ENCODE data around the gene ETS1. TPM values are rescaled to one million over a fixed set of nuclear protein-coding genes. Genes with fewer than 3 reads are reported as not detected.

Gene ETS1
- total RNA-seq, 1 donor = 35.5 TPM

DNA sequence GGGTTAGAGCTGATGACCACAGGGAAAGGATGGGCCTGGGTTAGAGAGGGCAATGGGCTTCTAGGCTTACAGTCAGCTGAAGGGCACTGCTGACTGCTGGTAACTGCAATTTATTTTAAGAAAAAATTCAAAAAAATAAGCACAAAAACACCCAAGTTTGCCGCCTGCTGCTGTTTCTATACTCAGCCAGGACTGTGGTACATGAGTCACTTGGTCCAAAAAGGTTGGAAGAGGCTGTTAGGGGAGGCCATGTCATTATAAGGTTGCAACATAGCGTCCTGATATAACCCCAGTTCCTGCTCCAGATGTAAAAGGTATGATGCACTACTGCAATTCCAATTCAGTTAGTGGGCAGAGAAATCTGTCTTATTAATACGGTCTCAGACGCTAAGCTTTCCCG is 98.9 kb downstream of the ETS1 start:
- DNase-seq (ENCODE audit: low read depth) = peak; percentile 95
- TF ChIP-seq, protein P1, sequence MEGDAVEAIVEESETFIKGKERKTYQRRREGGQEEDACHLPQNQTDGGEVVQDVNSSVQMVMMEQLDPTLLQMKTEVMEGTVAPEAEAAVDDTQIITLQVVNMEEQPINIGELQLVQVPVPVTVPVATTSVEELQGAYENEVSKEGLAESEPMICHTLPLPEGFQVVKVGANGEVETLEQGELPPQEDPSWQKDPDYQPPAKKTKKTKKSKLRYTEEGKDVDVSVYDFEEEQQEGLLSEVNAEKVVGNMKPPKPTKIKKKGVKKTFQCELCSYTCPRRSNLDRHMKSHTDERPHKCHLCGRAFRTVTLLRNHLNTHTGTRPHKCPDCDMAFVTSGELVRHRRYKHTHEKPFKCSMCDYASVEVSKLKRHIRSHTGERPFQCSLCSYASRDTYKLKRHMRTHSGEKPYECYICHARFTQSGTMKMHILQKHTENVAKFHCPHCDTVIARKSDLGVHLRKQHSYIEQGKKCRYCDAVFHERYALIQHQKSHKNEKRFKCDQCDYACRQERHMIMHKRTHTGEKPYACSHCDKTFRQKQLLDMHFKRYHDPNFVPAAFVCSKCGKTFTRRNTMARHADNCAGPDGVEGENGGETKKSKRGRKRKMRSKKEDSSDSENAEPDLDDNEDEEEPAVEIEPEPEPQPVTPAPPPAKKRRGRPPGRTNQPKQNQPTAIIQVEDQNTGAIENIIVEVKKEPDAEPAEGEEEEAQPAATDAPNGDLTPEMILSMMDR (IDR thresholded peaks at IDR 0.05; ENCODE audit: insufficient read depth, low read length) = no peak
- H3K4me3 ChIP-seq (ENCODE audit: low read depth, low read length) = no peak overlapping the region

DNA sequence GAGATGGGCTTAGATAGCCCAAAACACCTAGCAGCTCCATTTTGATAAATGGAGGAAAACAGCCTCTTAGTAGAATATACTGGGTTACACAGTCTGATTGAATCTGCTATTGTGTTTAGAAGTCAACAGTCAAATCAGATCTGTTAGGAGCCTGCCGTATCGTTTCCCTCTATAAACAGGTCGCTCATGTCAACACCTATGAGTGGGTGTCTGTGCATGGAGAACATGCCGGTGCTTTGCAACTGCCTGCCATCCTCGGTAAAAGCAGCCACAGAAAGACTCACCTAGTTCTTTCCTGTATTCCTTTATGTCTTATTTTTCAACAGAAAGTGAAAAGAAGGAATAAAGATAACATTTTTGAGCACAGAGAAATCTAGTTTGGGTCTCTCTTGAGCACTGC is 99.4 kb downstream of the ETS1 start:
- no peak overlapping the region for H3K4me3 ChIP-seq (ENCODE audit: low read depth, low read length)
- TF ChIP-seq, protein P1 (IDR thresholded peaks at IDR 0.05; ENCODE audit: insufficient read depth, low read length) = no peak
- DNase-seq (ENCODE audit: low read depth) = no peak

DNA sequence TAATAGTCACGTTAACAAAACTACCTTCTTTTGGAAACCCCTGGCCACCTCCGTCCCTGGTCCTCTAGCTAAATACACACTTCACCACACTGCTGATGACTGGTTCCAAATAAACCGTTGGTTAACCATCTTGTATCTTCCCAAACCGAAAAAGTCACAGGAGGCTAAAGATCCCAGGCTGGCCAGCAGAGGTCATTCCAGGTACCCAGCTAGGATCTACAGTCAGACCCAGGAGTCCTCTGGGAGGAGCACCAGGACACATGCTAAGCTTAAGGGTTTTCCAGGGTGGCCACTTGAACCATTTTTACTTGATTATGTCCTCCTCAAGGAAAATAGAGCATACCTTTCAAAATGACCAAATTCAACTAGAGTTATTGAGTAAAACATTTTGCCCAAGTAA is 103.2 kb downstream of the ETS1 start:
- DNase-seq (ENCODE audit: low read depth) = no peak
- H3K4me3 ChIP-seq (ENCODE audit: low read depth, low read length) = no peak overlapping the region
- TF ChIP-seq, protein P1 (IDR thresholded peaks at IDR 0.05; ENCODE audit: insufficient read depth, low read length) = no peak

DNA sequence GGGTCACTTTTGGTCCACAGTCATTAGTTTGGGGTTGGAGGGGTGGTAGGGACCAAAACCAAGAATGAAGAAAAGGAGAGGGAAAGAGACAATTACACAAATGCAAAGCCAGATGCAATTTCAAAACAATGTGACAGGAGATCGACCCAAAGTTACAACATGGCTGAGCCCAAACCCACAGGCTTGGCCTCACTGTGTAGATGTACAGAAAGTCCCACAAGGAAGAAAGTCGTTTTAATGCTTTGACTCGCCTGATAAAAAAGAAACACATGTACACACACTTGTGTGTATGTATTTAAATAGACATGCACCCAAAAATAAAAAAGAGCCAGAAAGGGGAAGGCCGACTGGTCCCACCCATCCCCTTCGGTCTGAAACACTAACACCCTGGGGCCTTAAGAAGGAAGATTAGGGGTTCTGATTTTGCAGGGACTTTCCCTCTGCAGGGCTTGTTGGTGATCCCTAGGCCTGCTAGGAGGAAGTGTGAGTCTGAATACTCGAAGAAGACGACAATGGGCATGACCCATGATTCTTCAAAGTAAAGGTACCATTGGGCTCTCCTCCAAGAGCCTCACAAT is 104.1 kb downstream of the ETS1 start:
- DNase-seq (ENCODE audit: low read depth) = no peak
- TF ChIP-seq, protein P1 (IDR thresholded peaks at IDR 0.05; ENCODE audit: insufficient read depth, low read length) = no peak
- no peak overlapping the region for H3K4me3 ChIP-seq (ENCODE audit: low read depth, low read length)

DNA sequence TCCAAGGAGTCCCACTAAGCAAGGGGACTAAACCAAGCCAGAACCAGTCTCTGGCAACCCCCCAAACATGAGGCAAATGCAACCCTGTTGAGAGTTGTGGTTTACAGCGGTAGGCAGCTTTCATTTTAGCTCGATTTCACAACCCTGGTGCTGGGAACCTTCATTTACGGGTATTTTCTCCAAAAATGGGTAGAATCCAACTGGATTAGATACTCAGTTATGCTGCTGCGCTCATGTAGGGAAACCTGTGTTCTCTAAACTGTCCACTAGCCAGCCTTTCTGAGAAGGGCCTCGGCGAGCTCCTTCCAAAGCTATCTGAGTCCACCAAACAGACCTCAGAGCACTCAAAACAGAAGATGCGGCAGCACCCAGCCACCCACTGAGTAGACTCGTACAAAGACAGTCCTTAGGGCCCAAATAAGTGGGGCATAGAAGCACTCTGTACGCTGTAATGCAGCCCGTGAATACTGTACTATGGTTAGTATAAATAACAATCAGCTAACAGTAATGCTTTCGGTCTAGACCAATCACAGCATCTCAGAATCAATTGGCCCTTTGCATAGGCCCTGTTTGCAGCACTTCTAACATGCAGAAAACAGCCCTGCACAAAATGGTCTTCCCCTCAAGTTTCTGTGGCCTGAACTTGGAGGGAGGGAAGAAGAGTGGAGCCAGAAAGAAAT is 104.7 kb downstream of the ETS1 start:
- DNase-seq (ENCODE audit: low read depth) = peak; percentile 83
- no peak overlapping the region for H3K4me3 ChIP-seq (ENCODE audit: low read depth, low read length)
- TF ChIP-seq, protein P1 (IDR thresholded peaks at IDR 0.05; ENCODE audit: insufficient read depth, low read length) = no peak

DNA sequence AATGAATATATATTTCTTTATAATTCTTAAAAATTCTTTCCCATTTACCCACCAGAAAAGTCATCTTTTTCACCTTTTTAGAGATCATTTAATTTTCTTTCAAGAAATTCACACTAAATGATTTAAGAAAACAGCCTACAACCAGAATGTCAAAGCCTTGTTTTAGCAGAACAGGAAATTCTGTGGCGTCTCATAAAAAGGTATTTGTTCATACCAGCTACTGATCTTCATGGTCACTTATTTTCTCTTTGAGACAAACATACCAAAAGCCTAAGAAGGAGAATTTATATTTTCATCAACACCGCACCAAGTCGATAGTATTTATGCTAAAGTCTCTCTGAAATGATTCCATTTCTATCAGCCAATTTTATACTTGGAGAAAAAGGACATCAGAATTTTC is 105.3 kb downstream of the ETS1 start:
- no peak overlapping the region for H3K4me3 ChIP-seq (ENCODE audit: low read depth, low read length)
- DNase-seq (ENCODE audit: low read depth) = no peak
- TF ChIP-seq, protein P1 (IDR thresholded peaks at IDR 0.05; ENCODE audit: insufficient read depth, low read length) = no peak

Data from fibroblast of the aortic adventitia (primary cell).